CD14-positive monocyte (primary cell): ENCODE data around the gene CISH. TPM values are rescaled to one million over a fixed set of nuclear protein-coding genes. Genes with fewer than 3 reads are reported as not detected.

ENCODE experiments used
- DNase-seq, 3 donors: peaks; one replicate each; pipeline ENCODE4 v3.0.0-alpha.2; 2011 to 2022
- H2AFZ ChIP-seq: 2 replicates; pipeline ENCODE4 v1.6.0; 2012; ENCODE audit warnings: mild to moderate bottlenecking, low read depth, low read length, inconsistent platforms; ENCODE audit not compliant: insufficient read depth, poor library complexity, severe bottlenecking
- H3K27ac ChIP-seq, 2 donors: 1 replicate in 1 of 2; 2 replicates in 1 of 2; pipeline ENCODE4 v1.5.1; 2012 to 2013; ENCODE audit warnings: low read length in 2 of 2, control low read depth in 1 of 2, inconsistent platforms in 1 of 2, low read depth in 1 of 2, mild to moderate bottlenecking in 1 of 2
- H3K27me3 ChIP-seq, 2 donors: one replicate each; pipeline versions ENCODE4 v1.6.0 to v1.6.1; 2011 to 2013; ENCODE audit warnings: low read length in 2 of 2; ENCODE audit not compliant: control insufficient read depth in 2 of 2, insufficient read depth in 2 of 2
- H3K36me3 ChIP-seq, 2 donors: replicated peaks in 1 of 2; 1 replicate in 1 of 2; 2 replicates in 1 of 2; pipeline versions ENCODE4 v1.5.1 to v1.6.1; 2012 to 2013; ENCODE audit warnings: low read length in 2 of 2, control low read depth in 1 of 2, inconsistent platforms in 1 of 2, mild to moderate bottlenecking in 1 of 2; ENCODE audit not compliant: insufficient read depth in 2 of 2, control insufficient read depth in 1 of 2
- H3K4me1 ChIP-seq, 2 donors: 1 replicate in 1 of 2; 2 replicates in 1 of 2; pipeline versions ENCODE4 v1.5.1 to v1.6.1; 2012 to 2013; ENCODE audit warnings: low read length in 2 of 2, control low read depth in 1 of 2, inconsistent platforms in 1 of 2, mild to moderate bottlenecking in 1 of 2, moderate library complexity in 1 of 2; ENCODE audit not compliant: insufficient read depth in 2 of 2, control insufficient read depth in 1 of 2
- H3K4me2 ChIP-seq: replicated peaks from 2 replicates; pipeline ENCODE3; 2012; ENCODE audit warnings: low read length, moderate library complexity, mild to moderate bottlenecking; ENCODE audit not compliant: poor library complexity, severe bottlenecking; ENCODE audit errors: extremely low read depth
- H3K4me3 ChIP-seq, 3 experiments: fragments of 200-600 bp in 1 of 3; sonication (generic) in 1 of 3; replicated peaks in 1 of 3; 1 replicate in 2 of 3; 2 replicates in 1 of 3; pipeline ENCODE4 v1.5.1; 2011 to 2013; ENCODE audit warnings: low read length in 3 of 3, mild to moderate bottlenecking in 3 of 3, control low read depth in 2 of 3, low read depth in 2 of 3, inconsistent platforms in 1 of 3, moderate library complexity in 1 of 3
- H3K79me2 ChIP-seq: 2 replicates; pipeline ENCODE4 v1.6.0; 2012; ENCODE audit warnings: mild to moderate bottlenecking, control low read depth, inconsistent platforms, low read length, moderate library complexity; ENCODE audit not compliant: insufficient read depth
- H3K9ac ChIP-seq: 2 replicates; pipeline ENCODE4 v1.6.0; 2017; ENCODE audit warnings: low read length, mild to moderate bottlenecking; ENCODE audit not compliant: insufficient read depth, poor library complexity, severe bottlenecking
- H3K9me3 ChIP-seq, 2 donors: replicated peaks in 1 of 2; 1 replicate in 1 of 2; 2 replicates in 1 of 2; pipeline versions ENCODE4 v1.5.1 to v1.6.1; 2012 to 2013; ENCODE audit warnings: low read length in 2 of 2, control low read depth in 1 of 2; ENCODE audit not compliant: control insufficient read depth in 1 of 2, insufficient read depth in 1 of 2
- H4K20me1 ChIP-seq: 2 replicates; pipeline ENCODE4 v1.6.0; 2012; ENCODE audit warnings: mild to moderate bottlenecking, low read length, control low read depth, moderate library complexity; ENCODE audit not compliant: insufficient read depth
- H3K27ac Mint-ChIP-seq, 7 donors: one replicate each; pipeline ENCODE4 v1.8.0; 2020; ENCODE audit warnings: mild to moderate bottlenecking in 7 of 7, mixed read lengths in 7 of 7, moderate library complexity in 6 of 7, inconsistent platforms in 2 of 7
- H3K27me3 Mint-ChIP-seq, 3 donors: one replicate each; pipeline ENCODE4 v1.8.0; 2021 to 2022; ENCODE audit warnings: low read depth in 3 of 3, mild to moderate bottlenecking in 3 of 3, mixed read lengths in 3 of 3, moderate library complexity in 3 of 3, inconsistent platforms in 1 of 3
- H3K36me3 Mint-ChIP-seq, 2 donors: one replicate each; pipeline ENCODE4 v1.8.0; 2020; ENCODE audit warnings: mixed read lengths in 2 of 2, inconsistent platforms in 1 of 2, mild to moderate bottlenecking in 1 of 2
- H3K4me1 Mint-ChIP-seq: one replicate; pipeline ENCODE4 v1.8.0; 2020; ENCODE audit warnings: mild to moderate bottlenecking, mixed read lengths
- H3K4me3 Mint-ChIP-seq, 2 donors: one replicate each; pipeline ENCODE4 v1.8.0; 2020; ENCODE audit warnings: mild to moderate bottlenecking in 2 of 2, mixed read lengths in 2 of 2, moderate library complexity in 1 of 2
- H3K9me3 Mint-ChIP-seq, 7 donors: one replicate each; pipeline ENCODE4 v1.8.0; 2020 to 2022; ENCODE audit warnings: mixed read lengths in 7 of 7, mild to moderate bottlenecking in 6 of 7, moderate library complexity in 6 of 7, inconsistent platforms in 2 of 7
- CTCF ChIP-seq: fragments of 200-600 bp; IDR thresholded peaks from one replicate; pipeline ENCODE4 v1.8.0; 2022; ENCODE audit warnings: antibody characterized with exemption, mild to moderate bottlenecking
- WGBS: methylation state at CpG from one replicate; pipeline ENCODE4 v1.1.5; 2013; ENCODE audit warnings: missing lambda C conversion rate; ENCODE audit not compliant: insufficient coverage; 5-methylcytosine and 5-hydroxymethylcytosine counted together
- intact Hi-C, 2 donors: fragments of 100-400 bp; cut with micrococcal nuclease; formaldehyde crosslinking; loops; one replicate each; pipeline versions ENCODE4 v1.15.0 to v1.15.1; 2023
- polyA minus RNA-seq: library from RNA; depleted of rRNA, polyadenylated mRNA; stranded (reverse); fragments of >200 nt; gene quantifications from 2 replicates; pipeline ENCODE4 v1.2.3, GENCODE V29; 2012
- polyA plus RNA-seq, 3 donors: library from polyadenylated mRNA; depleted of rRNA in 1 of 3; unstranded in 2 of 3; stranded (reverse) in 1 of 3; fragments of 300-500 nt in 2 of 3; fragments of >200 nt in 1 of 3; fragmentation: Illumina TruSeq in 2 of 3; gene quantifications; 1 replicate in 2 of 3; 2 replicates in 1 of 3; pipeline ENCODE4 v1.2.3, GENCODE V29; 2012 to 2021
- total RNA-seq, 12 experiments: library from RNA in 1 of 12; stranded (reverse) in 1 of 12; fragments of 120-200 nt in 1 of 12; gene quantifications; one replicate each; pipeline ENCODE4 v1.2.4 and lab custom pipeline; 2013 to 2026; ENCODE audit warnings: mixed read lengths in 6 of 12, inconsistent platforms in 1 of 12

Gene CISH
- 5.3 TPM for total RNA-seq (2013)
- polyA plus RNA-seq (10 to 100 TPM in 1 of 3 donors, 1 to 10 TPM in 2; 2.9 to 20.1 (median 6.2) TPM), polyA minus RNA-seq (6.8 and 12.9 TPM in 2 replicates), total RNA-seq (lab: John Stamatoyannopoulos, UW) (3.8 to 44.1 (median 6.6) reads per million in 11 experiments)

GRCh38 chr3:50611464-50612233 lies at the start of gene CISH:
CISH (minus strand) TSS chr3:50611774; CDS start chr3:50611650, 124 bp downstream.
- Histone ChIP-seq H3K79me2 (peaks cover 55% of the 10 kb centered on the region), H3K4me1 (peaks cover 72 to 86% of the 10 kb centered on the region in 2 donors), H3K9ac (peak within 1 kb of the TSS; percentile 79), H3K4me3 (peak within 1 kb of the TSS; percentile 66 to 93 (median 82)), H3K27ac (peak within 1 kb of the TSS; percentile 69 to 83), H4K20me1 (peaks cover 44% of the 10 kb centered on the region), H3K36me3 (peaks cover 16 to 20% of the 10 kb centered on the region in 2 donors), H3K27me3 (no peaks in the 10 kb centered on the region), H3K9me3 (no peaks in the 10 kb centered on the region), H2AFZ (peak within 1 kb of the TSS; percentile 70), H3K4me2 (peak within 1 kb of the TSS; percentile 96)
- Mint-ChIP-seq H3K4me3 (peak within 1 kb of the TSS; percentile 93 to 97), H3K36me3 (peaks cover 20 to 25% of the 10 kb centered on the region in 2 donors), H3K27ac (peak within 1 kb of the TSS; percentile 83 to 96 (median 92)), H3K27me3 (peaks cover 0 to 4% (median 0%) of the 10 kb centered on the region in 3 donors), H3K9me3 (no peaks in the 10 kb centered on the region), H3K4me1 (peaks cover 78% of the 10 kb centered on the region)
- no peak for TF ChIP-seq CTCF
- intact Hi-C loops = loop anchor here (1.0 to 5.0 kb wide), 3 partner anchors 39 to 776 kb away; partner anchors contain the start of genes CYB561D2 (in 1 of the 2), MANF (in 1 of the 2) and NPRL2 (in 1 of the 2)
- WGBS = under 1% methylated on average over 73 of the region's 75 CpGs
- peak; percentile 86 to 90 (median 88) for DNase-seq

- Mint-ChIP-seq H3K36me3 (peaks cover 0 to 4% of the 10 kb centered on the region in 2 donors), H3K27ac (no peak overlapping the region), H3K4me1 (peaks cover 32% of the 10 kb centered on the region), H3K4me3 (no peak overlapping the region), H3K9me3 (no peaks in the 10 kb centered on the region), H3K27me3 (peaks cover 2 to 7% (median 5%) of the 10 kb centered on the region in 3 donors)
- intact Hi-C loops = no loop called here
- no peak overlapping the region for H3K27ac ChIP-seq
- H3K4me3 ChIP-seq = no peak overlapping the region
- WGBS = 97% methylated on average over 7 of the region's 10 CpGs
- no peak overlapping the region for H3K4me2 ChIP-seq
- no peaks in the 10 kb centered on the region for H3K36me3 ChIP-seq
- H3K4me1 ChIP-seq = peaks cover 29 to 34% of the 10 kb centered on the region in 2 donors
- TF ChIP-seq CTCF = no peak
- no peak overlapping the region for H2AFZ ChIP-seq
- no peaks in the 10 kb centered on the region for H3K27me3 ChIP-seq
- no peak for DNase-seq
- no peaks in the 10 kb centered on the region for H3K9me3 ChIP-seq
- H3K9ac ChIP-seq = no peak overlapping the region
- H3K79me2 ChIP-seq = no peaks in the 10 kb centered on the region
- peaks cover 12% of the 10 kb centered on the region for H4K20me1 ChIP-seq
These were observed 48.8 kb upstream of the CISH start for GRCh38 chr3:50660386-50660785.
